B cell (primary cell): ENCODE results near the gene MPZL1. TPM values are rescaled to one million over a fixed set of nuclear protein-coding genes. Genes with fewer than 3 reads are reported as not detected.
A peak's percentile ranks its signal among the peaks of the same experiment; 100 is the strongest.

ENCODE experiments used
- ATAC-seq: fragments of 200-7000 bp; cut with Tn5 transposase; one replicate; pipeline ENCODE4 v1.10.0; 2021; ENCODE audit warnings: low read depth, mild to moderate bottlenecking, moderate number of reproducible peaks, moderate library complexity
- CTCF ChIA-PET: fragments of 350-600 bp; sonication (Branson Sonifier 250); formaldehyde crosslinking; loops from one replicate; lab custom pipeline; 2021; ENCODE audit warnings: antibody characterized with exemption, inconsistent platforms; lab: Charles Lee
- POLR2A ChIA-PET: fragments of 350-600 bp; sonication (Branson Sonifier 250); formaldehyde crosslinking; loops from one replicate; lab custom pipeline; 2021; ENCODE audit warnings: antibody characterized with exemption; lab: Charles Lee
- DNase-seq: peaks from one replicate; pipeline ENCODE4 v3.0.0; 2013
- H2AFZ ChIP-seq: 2 replicates; pipeline ENCODE4 v1.6.1; 2012; ENCODE audit warnings: mild to moderate bottlenecking, low read depth, low read length; ENCODE audit not compliant: insufficient read depth, poor library complexity, severe bottlenecking
- H3K27ac ChIP-seq, 2 donors: 1 replicate in 1 of 2; 2 replicates in 1 of 2; pipeline ENCODE4 v1.5.1; 2012 to 2013; ENCODE audit warnings: low read length in 2 of 2, mild to moderate bottlenecking in 2 of 2, moderate library complexity in 1 of 2
- H3K27me3 ChIP-seq, 4 experiments: fragments of 200-600 bp in 1 of 4; sonication (generic) in 1 of 4; replicated peaks in 1 of 4; 1 replicate in 2 of 4; 2 replicates in 2 of 4; pipeline versions ENCODE4 v1.6.1 to v1.7.0; 2013 to 2016; ENCODE audit warnings: low read length in 3 of 4, mild to moderate bottlenecking in 2 of 4, mixed read lengths in 1 of 4, moderate library complexity in 1 of 4; ENCODE audit not compliant: insufficient read depth in 4 of 4, control insufficient read depth in 3 of 4; ENCODE audit errors: control extremely low read depth in 1 of 4
- H3K36me3 ChIP-seq, 2 experiments: replicated peaks in 1 of 2; 1 replicate in 1 of 2; 2 replicates in 1 of 2; pipeline versions ENCODE4 v1.6.1 to v1.7.1; 2013; ENCODE audit warnings: low read length in 1 of 2; ENCODE audit not compliant: insufficient read depth in 2 of 2, control insufficient read depth in 1 of 2; ENCODE audit errors: control extremely low read depth in 1 of 2, extremely low read depth in 1 of 2
- H3K4me1 ChIP-seq, 2 donors: fragments of 200-600 bp in 1 of 2; sonication (generic) in 1 of 2; 1 replicate in 1 of 2; 2 replicates in 1 of 2; pipeline versions ENCODE4 v1.5.1 to v1.6.1; 2013 to 2017; ENCODE audit warnings: low read length in 2 of 2; ENCODE audit not compliant: control insufficient read depth in 2 of 2, insufficient read depth in 2 of 2
- H3K4me2 ChIP-seq: replicated peaks from 2 replicates; pipeline ENCODE3; 2012; ENCODE audit warnings: mild to moderate bottlenecking, low read depth, low read length; ENCODE audit not compliant: poor library complexity, severe bottlenecking
- H3K4me3 ChIP-seq, 5 experiments: fragments of 200-600 bp in 1 of 5; sonication (generic) in 1 of 5; 1 replicate in 3 of 5; 2 replicates in 2 of 5; pipeline versions ENCODE4 v1.5.1 to v1.7.0; 2011 to 2016; ENCODE audit warnings: low read length in 4 of 5, mild to moderate bottlenecking in 4 of 5, low read depth in 2 of 5, control low read depth in 1 of 5, moderate library complexity in 1 of 5; ENCODE audit not compliant: insufficient read depth in 1 of 5; ENCODE audit errors: control extremely low read depth in 1 of 5, extremely low read depth in 1 of 5
- H3K79me2 ChIP-seq: fragments of 200-600 bp; sonication (generic); one replicate; pipeline ENCODE4 v1.6.0; 2016; ENCODE audit warnings: low read length; ENCODE audit not compliant: control insufficient read depth, insufficient read depth
- H3K9ac ChIP-seq: fragments of 200-600 bp; sonication (generic); 2 replicates; pipeline ENCODE4 v1.6.1; 2017; ENCODE audit warnings: mild to moderate bottlenecking, low read length, moderate library complexity
- H3K9me3 ChIP-seq, 3 donors: one replicate each; pipeline versions ENCODE4 v1.6.1 to v1.7.1; 2013; ENCODE audit warnings: low read length in 2 of 3; ENCODE audit not compliant: control insufficient read depth in 2 of 3, insufficient read depth in 1 of 3; ENCODE audit errors: control extremely low read depth in 1 of 3
- H4K20me1 ChIP-seq: 2 replicates; pipeline ENCODE4 v1.6.0; 2012; ENCODE audit warnings: mild to moderate bottlenecking, low read length; ENCODE audit not compliant: insufficient read depth, control insufficient read depth, poor library complexity, severe bottlenecking
- H3K27ac Mint-ChIP-seq: one replicate; pipeline ENCODE4 v1.8.0; 2021; ENCODE audit warnings: mixed read lengths
- H3K27me3 Mint-ChIP-seq: one replicate; pipeline ENCODE4 v1.8.0; 2021; ENCODE audit warnings: mixed read lengths
- H3K4me1 Mint-ChIP-seq: one replicate; pipeline ENCODE4 v1.8.0; 2021; ENCODE audit warnings: mixed read lengths
- H3K4me3 Mint-ChIP-seq: one replicate; pipeline ENCODE4 v1.8.0; 2021; ENCODE audit warnings: mixed read lengths
- H3K9me3 Mint-ChIP-seq: one replicate; pipeline ENCODE4 v1.8.0; 2022; ENCODE audit warnings: mixed read lengths; ENCODE audit not compliant: insufficient read depth
- EZH2 ChIP-seq: IDR thresholded peaks from 2 replicates; pipeline ENCODE4 v1.6.1; 2012; ENCODE audit warnings: borderline replicate concordance, low read depth, mild to moderate bottlenecking, moderate library complexity, low read length; ENCODE audit not compliant: insufficient read depth, poor library complexity, severe bottlenecking
- WGBS: methylation state at CpG from one replicate; pipeline ENCODE4 v1.1.5; 2013; ENCODE audit warnings: missing lambda C conversion rate; ENCODE audit not compliant: insufficient coverage; 5-methylcytosine and 5-hydroxymethylcytosine counted together
- intact Hi-C: fragments of 100-400 bp; cut with micrococcal nuclease; formaldehyde crosslinking; loops from one replicate; pipeline ENCODE4 v1.10.0; 2022
- polyA plus RNA-seq: library from polyadenylated mRNA; depleted of rRNA; stranded (reverse); fragments of >200 nt; gene quantifications from 2 replicates; pipeline ENCODE4 v1.2.3, GENCODE V29; 2012
- total RNA-seq, 2 donors: library from RNA; stranded (reverse); fragments of 120-200 nt in 1 of 2; gene quantifications; 1 replicate in 1 of 2; 2 replicates in 1 of 2; pipeline versions ENCODE4 v1.2.3 to v1.2.4, GENCODE V29; 2013 to 2022
- TF ChIP-seq, protein P1 (sequence below): fragments of 200-600 bp; IDR thresholded peaks from one replicate; pipeline ENCODE4 v1.8.0; 2022; ENCODE audit warnings: antibody characterized with exemption, mild to moderate bottlenecking

MPZL1 gene
- total and polyA plus RNA-seq, 2 donors (not counting 1 experiment from before 2014, with no cell fraction given) = 15.4 to 27.7 TPM

DNA sequence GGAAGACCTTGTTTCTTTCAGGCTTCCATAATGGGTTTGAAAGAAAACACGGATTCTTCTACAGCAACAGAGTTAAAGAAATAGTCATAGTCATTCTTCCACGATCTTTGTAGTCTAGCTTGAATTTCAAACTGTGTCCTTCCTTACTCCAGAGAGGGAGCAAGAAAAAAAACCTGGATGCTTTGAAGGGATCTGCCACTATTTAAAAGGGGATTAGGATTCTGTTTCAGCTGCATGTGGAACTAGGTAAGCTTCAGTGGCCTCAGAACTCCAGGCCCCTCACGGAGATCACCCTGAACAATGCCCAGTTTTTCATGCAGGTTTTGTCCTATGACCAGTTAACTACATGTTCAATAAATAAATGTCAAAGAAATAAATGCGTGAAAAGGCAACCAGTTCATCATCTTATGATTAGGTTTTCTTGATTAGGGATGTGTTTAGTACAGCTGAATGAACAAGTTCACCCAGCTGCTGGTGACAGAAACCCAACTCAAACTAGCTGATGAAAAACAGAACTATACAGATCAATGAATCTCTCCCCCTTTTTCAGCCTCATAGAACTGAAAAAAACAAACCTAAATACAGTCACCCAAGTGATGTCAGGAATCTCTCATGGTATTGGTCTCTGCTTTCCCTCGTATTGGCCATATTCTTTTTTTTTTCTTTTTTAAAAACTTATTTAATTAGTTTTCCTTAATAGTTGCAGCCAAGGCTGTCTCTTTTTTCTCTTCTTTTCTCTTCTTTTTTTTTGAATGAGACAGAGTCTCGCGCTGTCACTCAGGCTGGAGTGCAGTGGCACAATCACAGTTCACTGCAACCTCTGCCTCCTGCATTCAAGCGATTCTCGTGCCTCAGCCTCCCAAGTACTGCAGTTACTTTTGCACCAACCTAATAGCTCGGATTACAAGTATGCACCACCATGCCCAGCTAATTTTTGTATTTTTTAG, 14.6 kb upstream of the MPZL1 start:
- Histone ChIP-seq H3K9me3 (no peaks in the 10 kb centered on the region), H3K27me3 (no peaks in the 10 kb centered on the region), H2AFZ (no peak overlapping the region), H3K36me3 (peaks cover 18 to 38% of the 10 kb centered on the region in 2 experiments), H3K4me3 (no peak overlapping the region), H4K20me1 (peaks cover 60% of the 10 kb centered on the region), H3K27ac (peak overlapping the region in 1 of 2 donors; percentile 26), H3K9ac (no peak overlapping the region), H3K4me1 (peaks cover 48 to 54% of the 10 kb centered on the region in 2 donors), H3K4me2 (peak overlapping the region; percentile 56), H3K79me2 (peaks cover 8% of the 10 kb centered on the region)
- POLR2A ChIA-PET = interaction anchor here (0.6 to 1.4 kb wide), 2 partner anchors 9 to 89 kb away, joined by 3 to 5 read pairs; no protein-coding TSS in a partner anchor
- H3K4me1 Mint-ChIP-seq = peaks cover 70% of the 10 kb centered on the region
- peak overlapping the region; percentile 71 for H3K27ac Mint-ChIP-seq
- 69% methylated on average over 2 of the region's 10 CpGs for WGBS
- intact Hi-C loops = loop anchor here (2.0 kb wide), 1 partner anchor 18 kb away; no protein-coding TSS in a partner anchor
- TF ChIP-seq EZH2 = no peak
- TF ChIP-seq, protein P1, sequence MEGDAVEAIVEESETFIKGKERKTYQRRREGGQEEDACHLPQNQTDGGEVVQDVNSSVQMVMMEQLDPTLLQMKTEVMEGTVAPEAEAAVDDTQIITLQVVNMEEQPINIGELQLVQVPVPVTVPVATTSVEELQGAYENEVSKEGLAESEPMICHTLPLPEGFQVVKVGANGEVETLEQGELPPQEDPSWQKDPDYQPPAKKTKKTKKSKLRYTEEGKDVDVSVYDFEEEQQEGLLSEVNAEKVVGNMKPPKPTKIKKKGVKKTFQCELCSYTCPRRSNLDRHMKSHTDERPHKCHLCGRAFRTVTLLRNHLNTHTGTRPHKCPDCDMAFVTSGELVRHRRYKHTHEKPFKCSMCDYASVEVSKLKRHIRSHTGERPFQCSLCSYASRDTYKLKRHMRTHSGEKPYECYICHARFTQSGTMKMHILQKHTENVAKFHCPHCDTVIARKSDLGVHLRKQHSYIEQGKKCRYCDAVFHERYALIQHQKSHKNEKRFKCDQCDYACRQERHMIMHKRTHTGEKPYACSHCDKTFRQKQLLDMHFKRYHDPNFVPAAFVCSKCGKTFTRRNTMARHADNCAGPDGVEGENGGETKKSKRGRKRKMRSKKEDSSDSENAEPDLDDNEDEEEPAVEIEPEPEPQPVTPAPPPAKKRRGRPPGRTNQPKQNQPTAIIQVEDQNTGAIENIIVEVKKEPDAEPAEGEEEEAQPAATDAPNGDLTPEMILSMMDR = no peak
- no peaks in the 10 kb centered on the region for H3K9me3 Mint-ChIP-seq
- peak; percentile 8 for ATAC-seq
- no peak for DNase-seq
- CTCF ChIA-PET = interaction anchor here (1.1 to 2.4 kb wide), 3 partner anchors 20 to 107 kb away, joined by 4 to 12 read pairs (median 9); no protein-coding TSS in a partner anchor
- no peaks in the 10 kb centered on the region for H3K27me3 Mint-ChIP-seq
- peak overlapping the region; percentile 36 for H3K4me3 Mint-ChIP-seq
